ENCODE data around the gene IQGAP3. TPM values are rescaled to one million over a fixed set of nuclear protein-coding genes. Genes with fewer than 3 reads are reported as not detected.

The IQGAP3 gene
- total and polyA plus RNA-seq, 2 donors (not counting 1 experiment from before 2014, with no cell fraction given) = 0.07 to 0.12 TPM

DNA sequence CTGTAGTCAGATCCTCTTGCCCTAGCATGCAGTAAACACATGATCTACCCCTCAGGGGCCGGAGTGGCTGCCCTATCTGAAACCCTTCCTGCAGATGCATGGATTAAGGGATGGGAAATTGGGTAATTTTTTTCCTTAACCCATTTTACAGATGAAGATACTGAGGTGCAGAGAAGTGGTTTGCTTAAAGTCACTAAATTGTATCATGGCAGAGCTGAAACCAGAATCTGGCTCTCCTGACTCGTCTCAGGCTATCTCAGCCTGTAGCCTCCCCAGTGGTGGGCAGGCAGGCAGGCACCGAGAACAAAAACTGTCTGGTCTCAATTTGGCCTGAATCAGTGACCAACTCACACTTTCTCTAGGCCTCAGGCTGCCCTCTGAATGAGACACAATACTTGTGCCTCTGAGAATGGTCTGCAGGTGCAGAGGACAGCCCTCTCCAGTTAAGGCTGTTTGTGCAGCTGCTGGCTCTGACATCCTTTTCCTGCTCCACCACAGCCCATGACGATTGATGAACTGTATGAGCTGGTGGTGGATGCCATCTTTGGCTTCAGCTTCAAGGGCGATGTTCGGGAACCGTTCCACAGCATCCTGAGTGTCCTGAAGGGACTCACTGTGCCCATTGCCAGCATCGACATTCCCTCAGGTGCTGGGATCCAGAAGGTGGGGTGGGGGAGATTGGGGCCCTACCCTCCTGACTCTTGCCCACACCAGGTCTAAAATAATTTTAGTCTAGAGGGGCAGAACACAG is 20.7 kb upstream of the IQGAP3 start:
- Histone ChIP-seq H3K27ac (ENCODE audit: low read length in 2 of 2) (peak overlapping the region in 1 of 2 donors; percentile 88), H3K9ac (ENCODE audit: low read length) (no peak overlapping the region), H3K4me1 (ENCODE audit: control insufficient read depth in 2 of 2, insufficient read depth in 2 of 2, low read length in 2 of 2) (peaks cover 18 to 22% of the 10 kb centered on the region in 2 donors), H3K4me3 (ENCODE audit: control extremely low read depth in 1 of 5, extremely low read depth in 1 of 5, insufficient read depth in 1 of 5, low read depth in 2 of 5, low read length in 4 of 5) (no peak overlapping the region), H4K20me1 (ENCODE audit: control insufficient read depth, insufficient read depth, low read length, poor library complexity, severe bottlenecking) (peaks cover 8% of the 10 kb centered on the region), H3K36me3 (replicated peaks in 1 of 2; ENCODE audit: control extremely low read depth in 1 of 2, control insufficient read depth in 1 of 2, extremely low read depth in 1 of 2, insufficient read depth in 2 of 2, low read length in 1 of 2) (peaks cover 0 to 40% of the 10 kb centered on the region in 2 experiments), H3K9me3 (ENCODE audit: control extremely low read depth in 1 of 3, control insufficient read depth in 2 of 3, insufficient read depth in 1 of 3, low read length in 2 of 3) (no peaks in the 10 kb centered on the region), H3K4me2 (replicated peaks; ENCODE audit: low read depth, low read length, poor library complexity, severe bottlenecking) (peak overlapping the region; percentile 98), H3K27me3 (replicated peaks in 1 of 4; ENCODE audit: control extremely low read depth in 1 of 4, control insufficient read depth in 3 of 4, insufficient read depth in 4 of 4, low read length in 3 of 4) (no peaks in the 10 kb centered on the region), H3K79me2 (ENCODE audit: control insufficient read depth, insufficient read depth, low read length) (peaks cover 10% of the 10 kb centered on the region), H2AFZ (ENCODE audit: insufficient read depth, low read depth, low read length, poor library complexity, severe bottlenecking) (no peak overlapping the region)
- no peak for DNase-seq
- H3K27me3 Mint-ChIP-seq = no peaks in the 10 kb centered on the region
- peak overlapping the region; percentile 87 for H3K27ac Mint-ChIP-seq
- intact Hi-C loops (cut with micrococcal nuclease) = no loop called here
- POLR2A ChIA-PET = interaction anchor here (1.0 to 1.8 kb wide), 2 partner anchors 8 to 136 kb away, joined by 3 to 8 read pairs; partner anchors contain the start of gene GPATCH4
- H3K4me1 Mint-ChIP-seq = peaks cover 25% of the 10 kb centered on the region
- H3K4me3 Mint-ChIP-seq = peak overlapping the region; percentile 93
- no peaks in the 10 kb centered on the region for H3K9me3 Mint-ChIP-seq (ENCODE audit: insufficient read depth)
- 89% methylated on average over 4 of the region's 8 CpGs for WGBS (ENCODE audit: insufficient coverage)
- CTCF ChIA-PET = interaction anchor here (0.6 to 10.9 kb wide), 10 partner anchors 11 to 207 kb away, joined by 3 to 80 read pairs (median 6); partner anchors contain the start of gene GPATCH4
- TF ChIP-seq, protein P1, sequence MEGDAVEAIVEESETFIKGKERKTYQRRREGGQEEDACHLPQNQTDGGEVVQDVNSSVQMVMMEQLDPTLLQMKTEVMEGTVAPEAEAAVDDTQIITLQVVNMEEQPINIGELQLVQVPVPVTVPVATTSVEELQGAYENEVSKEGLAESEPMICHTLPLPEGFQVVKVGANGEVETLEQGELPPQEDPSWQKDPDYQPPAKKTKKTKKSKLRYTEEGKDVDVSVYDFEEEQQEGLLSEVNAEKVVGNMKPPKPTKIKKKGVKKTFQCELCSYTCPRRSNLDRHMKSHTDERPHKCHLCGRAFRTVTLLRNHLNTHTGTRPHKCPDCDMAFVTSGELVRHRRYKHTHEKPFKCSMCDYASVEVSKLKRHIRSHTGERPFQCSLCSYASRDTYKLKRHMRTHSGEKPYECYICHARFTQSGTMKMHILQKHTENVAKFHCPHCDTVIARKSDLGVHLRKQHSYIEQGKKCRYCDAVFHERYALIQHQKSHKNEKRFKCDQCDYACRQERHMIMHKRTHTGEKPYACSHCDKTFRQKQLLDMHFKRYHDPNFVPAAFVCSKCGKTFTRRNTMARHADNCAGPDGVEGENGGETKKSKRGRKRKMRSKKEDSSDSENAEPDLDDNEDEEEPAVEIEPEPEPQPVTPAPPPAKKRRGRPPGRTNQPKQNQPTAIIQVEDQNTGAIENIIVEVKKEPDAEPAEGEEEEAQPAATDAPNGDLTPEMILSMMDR (IDR thresholded peaks at IDR 0.05) = no peak
- TF ChIP-seq EZH2 (IDR thresholded peaks at IDR 0.05; ENCODE audit: borderline replicate concordance, insufficient read depth, low read depth, low read length, poor library complexity, severe bottlenecking) = no peak
- ATAC-seq (ENCODE audit: low read depth) = no peak
